ENCODE results near the gene ABLIM1. TPM values are rescaled to one million over a fixed set of nuclear protein-coding genes. Genes with fewer than 3 reads are reported as not detected.

The ABLIM1 gene
- total RNA-seq, 2 donors from 2014 or later, result 359 to 404 TPM

DNA sequence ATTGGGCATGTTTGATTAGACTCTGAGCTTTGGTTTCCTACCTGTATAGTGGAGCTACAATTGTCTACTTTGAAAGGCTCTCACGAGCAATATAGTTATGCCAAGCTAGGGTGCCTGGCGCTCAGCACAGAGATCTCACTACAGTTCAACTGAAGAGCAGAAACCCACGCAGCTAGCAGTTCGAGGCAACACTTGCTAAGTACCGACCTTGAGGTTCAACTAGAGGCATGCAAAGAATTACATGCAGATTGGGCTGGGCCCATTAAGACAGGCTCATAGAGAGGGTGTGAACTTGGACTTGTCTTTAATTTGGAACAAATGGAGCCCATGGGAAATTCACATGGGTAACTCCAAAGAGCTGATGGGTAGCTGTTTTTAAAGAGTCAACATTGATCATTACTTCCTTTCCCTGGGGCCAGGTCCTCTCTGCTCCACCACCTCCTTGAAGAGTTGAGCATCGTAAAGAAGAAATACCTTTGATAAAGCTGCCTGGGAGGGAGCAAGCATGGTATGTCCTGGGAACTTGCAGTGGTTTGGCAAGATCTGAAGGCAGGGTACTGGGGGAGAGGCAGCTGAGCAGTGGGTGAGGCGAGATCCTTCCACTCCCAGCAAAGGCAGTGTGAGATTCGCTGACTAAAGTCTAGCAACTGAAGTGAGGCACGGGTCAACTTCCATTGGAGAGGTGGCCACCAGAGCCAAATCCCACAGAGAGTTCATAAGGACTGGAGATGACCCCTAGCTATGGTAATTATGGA, 228.3 kb downstream of the ABLIM1 start:
- Histone ChIP-seq H3K27me3 (no peaks in the 10 kb centered on the region), H3K27ac (no peak overlapping the region), H3K36me3 (peaks cover 47% of the 10 kb centered on the region), H3K4me3 (no peak overlapping the region), H3K9me3 (no peaks in the 10 kb centered on the region), H3K4me1 (peaks cover 0 to 33% of the 10 kb centered on the region in 2 donors)
- no peak for DNase-seq (ENCODE audit: low spot score)
- TF ChIP-seq, protein P1, sequence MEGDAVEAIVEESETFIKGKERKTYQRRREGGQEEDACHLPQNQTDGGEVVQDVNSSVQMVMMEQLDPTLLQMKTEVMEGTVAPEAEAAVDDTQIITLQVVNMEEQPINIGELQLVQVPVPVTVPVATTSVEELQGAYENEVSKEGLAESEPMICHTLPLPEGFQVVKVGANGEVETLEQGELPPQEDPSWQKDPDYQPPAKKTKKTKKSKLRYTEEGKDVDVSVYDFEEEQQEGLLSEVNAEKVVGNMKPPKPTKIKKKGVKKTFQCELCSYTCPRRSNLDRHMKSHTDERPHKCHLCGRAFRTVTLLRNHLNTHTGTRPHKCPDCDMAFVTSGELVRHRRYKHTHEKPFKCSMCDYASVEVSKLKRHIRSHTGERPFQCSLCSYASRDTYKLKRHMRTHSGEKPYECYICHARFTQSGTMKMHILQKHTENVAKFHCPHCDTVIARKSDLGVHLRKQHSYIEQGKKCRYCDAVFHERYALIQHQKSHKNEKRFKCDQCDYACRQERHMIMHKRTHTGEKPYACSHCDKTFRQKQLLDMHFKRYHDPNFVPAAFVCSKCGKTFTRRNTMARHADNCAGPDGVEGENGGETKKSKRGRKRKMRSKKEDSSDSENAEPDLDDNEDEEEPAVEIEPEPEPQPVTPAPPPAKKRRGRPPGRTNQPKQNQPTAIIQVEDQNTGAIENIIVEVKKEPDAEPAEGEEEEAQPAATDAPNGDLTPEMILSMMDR (IDR thresholded peaks at IDR 0.05), result no peak

DNA sequence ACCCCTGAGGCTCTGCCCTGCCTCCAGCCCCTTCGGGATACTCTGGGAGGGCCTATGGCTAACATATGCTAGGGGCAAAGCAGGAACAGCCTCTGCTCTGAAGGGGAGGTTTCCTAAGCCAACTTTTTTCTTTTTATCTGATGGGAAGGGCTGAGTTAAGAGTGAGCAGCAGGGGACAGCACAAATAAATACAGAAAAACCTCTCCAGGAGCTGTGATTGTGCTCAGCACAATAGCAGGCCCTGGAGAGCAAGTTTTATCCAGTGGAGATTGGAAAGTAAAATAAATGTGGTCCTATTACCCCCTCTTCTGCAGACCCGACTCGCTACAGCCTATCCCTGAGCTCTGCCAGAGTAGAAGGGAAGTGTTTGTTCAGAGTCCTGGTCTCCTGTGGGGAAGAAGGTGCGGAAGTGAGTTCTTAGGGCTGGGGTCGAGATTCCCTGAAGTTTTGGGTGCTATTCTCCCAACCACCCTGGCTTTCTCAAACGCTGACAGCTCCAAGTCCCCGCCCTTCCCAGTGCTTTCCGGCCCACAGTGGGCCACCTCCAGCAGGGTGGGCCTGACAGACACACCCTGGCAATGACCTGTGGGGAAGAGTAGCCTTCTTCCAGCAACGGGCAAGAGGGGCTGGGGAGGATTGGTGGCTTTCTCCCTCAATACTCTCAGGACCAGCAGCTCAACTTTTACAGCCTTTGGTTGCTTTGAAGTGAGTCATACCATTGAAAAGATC, 230.8 kb downstream of the ABLIM1 start:
- H3K9me3 ChIP-seq, result no peaks in the 10 kb centered on the region
- peaks cover 22% of the 10 kb centered on the region for H3K36me3 ChIP-seq
- DNase-seq (ENCODE audit: low spot score), result no peak
- no peaks in the 10 kb centered on the region for H3K27me3 ChIP-seq
- TF ChIP-seq, protein P1 (IDR thresholded peaks at IDR 0.05), result peak in 1 of 2 donors; percentile 28
- H3K27ac ChIP-seq, result peak overlapping the region; percentile 54 to 62
- no peak overlapping the region for H3K4me3 ChIP-seq
- peaks cover 0 to 33% of the 10 kb centered on the region in 2 donors for H3K4me1 ChIP-seq

DNA sequence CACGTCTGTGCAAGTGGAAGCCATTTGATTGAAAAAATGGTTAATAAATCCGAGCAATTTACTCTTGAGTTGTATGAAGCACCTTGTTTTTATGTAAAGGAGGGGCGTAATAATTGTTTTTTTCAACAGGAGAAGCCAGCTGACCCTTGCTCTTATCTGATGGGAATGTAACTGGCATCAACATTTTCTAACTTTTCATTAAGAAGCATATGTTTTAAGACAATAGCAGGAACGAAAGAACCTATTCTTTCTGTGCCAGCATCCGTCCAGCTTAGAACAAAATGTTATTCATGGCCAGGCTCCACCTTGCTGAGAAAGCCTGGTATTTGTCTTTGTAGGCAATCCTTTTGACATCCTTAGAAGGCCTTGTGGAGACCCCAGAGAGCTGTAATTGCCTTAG, 231.6 kb downstream of the ABLIM1 start:
- H3K36me3 ChIP-seq, result peaks cover 17% of the 10 kb centered on the region
- no peaks in the 10 kb centered on the region for H3K27me3 ChIP-seq
- H3K9me3 ChIP-seq, result no peaks in the 10 kb centered on the region
- H3K4me3 ChIP-seq, result no peak overlapping the region
- H3K27ac ChIP-seq, result peak overlapping the region; percentile 54 to 62
- H3K4me1 ChIP-seq, result peaks cover 0 to 33% of the 10 kb centered on the region in 2 donors
- no peak for DNase-seq (ENCODE audit: low spot score)
- TF ChIP-seq, protein P1 (IDR thresholded peaks at IDR 0.05), result no peak

DNA sequence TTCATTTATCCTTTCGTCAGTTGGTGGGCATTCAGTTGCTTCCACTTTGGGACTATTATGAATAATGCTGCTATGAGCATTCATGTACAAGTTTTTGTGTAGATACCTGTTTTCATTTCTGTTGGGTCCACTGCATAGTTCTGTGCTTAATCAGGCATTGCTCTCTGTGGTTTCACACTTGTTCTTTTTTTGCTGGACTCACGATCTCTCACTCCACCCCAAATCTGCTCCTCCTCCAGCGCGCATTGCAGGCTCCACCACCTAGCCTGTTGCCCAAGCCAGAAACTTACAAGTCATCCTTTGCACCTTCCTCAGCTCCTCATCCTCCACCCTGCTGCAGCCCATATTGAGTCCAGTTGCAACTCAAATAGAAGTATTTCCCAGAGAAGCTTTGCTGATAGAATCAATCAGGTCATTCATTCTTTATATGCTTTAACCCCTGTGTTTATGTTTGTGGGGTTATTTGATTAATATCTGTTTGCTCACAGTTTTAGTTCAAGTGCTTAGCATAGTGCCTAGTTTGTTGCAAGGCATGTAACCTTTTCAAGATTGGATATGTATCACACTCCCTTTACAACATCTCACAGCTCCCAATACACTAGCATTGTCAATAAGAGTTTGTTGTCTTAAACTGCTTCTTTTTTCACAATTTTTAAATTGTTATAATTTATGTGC, 237.1 kb downstream of the ABLIM1 start:
- no peak for DNase-seq (ENCODE audit: low spot score)
- H3K27ac ChIP-seq, result no peak overlapping the region
- no peaks in the 10 kb centered on the region for H3K9me3 ChIP-seq
- TF ChIP-seq, protein P1 (IDR thresholded peaks at IDR 0.05), result no peak
- no peaks in the 10 kb centered on the region for H3K36me3 ChIP-seq
- H3K27me3 ChIP-seq, result no peaks in the 10 kb centered on the region
- H3K4me3 ChIP-seq, result no peak overlapping the region
- peaks cover 0 to 2% of the 10 kb centered on the region in 2 donors for H3K4me1 ChIP-seq

DNA sequence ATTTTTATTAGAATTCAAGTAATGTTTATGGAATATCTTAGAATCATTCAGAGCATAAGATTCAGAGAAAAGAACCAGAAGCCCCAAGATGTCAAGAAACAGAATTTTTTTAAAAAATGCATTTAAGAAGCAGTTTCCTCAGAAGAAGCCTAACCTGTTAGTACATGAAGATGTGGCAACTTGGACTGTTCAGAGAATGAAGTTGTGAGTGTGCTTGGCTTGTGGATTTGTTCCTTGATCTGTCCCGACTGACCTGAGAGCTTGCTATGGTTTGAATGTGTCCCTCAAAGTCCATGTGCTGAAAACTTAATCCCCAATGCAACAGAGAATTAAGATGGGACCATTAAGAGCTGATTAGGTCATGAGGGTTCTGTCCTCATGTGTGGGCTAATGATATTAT, 240.0 kb downstream of the ABLIM1 start:
- Histone ChIP-seq H3K4me3 (no peak overlapping the region), H3K9me3 (no peaks in the 10 kb centered on the region), H3K27ac (no peak overlapping the region), H3K4me1 (peaks cover 0 to 6% of the 10 kb centered on the region in 2 donors), H3K27me3 (no peaks in the 10 kb centered on the region), H3K36me3 (no peaks in the 10 kb centered on the region)
- TF ChIP-seq, protein P1 (IDR thresholded peaks at IDR 0.05), result no peak
- no peak for DNase-seq (ENCODE audit: low spot score)
